H9 (cell line): Measurements from ENCODE around the gene CHIT1. TPM values are rescaled to one million over a fixed set of nuclear protein-coding genes. Genes with fewer than 3 reads are reported as not detected.

Source experiments
- DNase-seq: peaks from one replicate; pipeline ENCODE4 v3.0.0-alpha.2; 2017
- H2AFZ ChIP-seq: one replicate; pipeline ENCODE4 v1.6.1; 2013; ENCODE audit warnings: mild to moderate bottlenecking, low read length, control low read depth, moderate library complexity
- H2AK5ac ChIP-seq: 2 replicates; pipeline ENCODE4 v1.6.1; 2013; ENCODE audit warnings: low read length, control low read depth, mixed read lengths; ENCODE audit not compliant: insufficient read length
- H2BK120ac ChIP-seq: one replicate; pipeline ENCODE4 v1.6.1; 2013; ENCODE audit warnings: low read depth, mild to moderate bottlenecking, low read length, control low read depth, inconsistent platforms; ENCODE audit not compliant: poor library complexity, severe bottlenecking
- H2BK12ac ChIP-seq: 2 replicates; pipeline ENCODE4 v1.6.1; 2013; ENCODE audit warnings: low read length, control low read depth, mixed read lengths, low read depth; ENCODE audit not compliant: insufficient read length
- H2BK15ac ChIP-seq: 2 replicates; pipeline ENCODE4 v1.6.1; 2013; ENCODE audit warnings: low read depth, low read length, control low read depth
- H2BK20ac ChIP-seq: one replicate; pipeline ENCODE4 v1.6.1; 2013; ENCODE audit warnings: low read depth, mild to moderate bottlenecking, low read length, control low read depth, inconsistent platforms; ENCODE audit not compliant: poor library complexity, severe bottlenecking
- H2BK5ac ChIP-seq: 2 replicates; pipeline ENCODE4 v1.6.1; 2013; ENCODE audit warnings: low read length, control low read depth, mixed read lengths; ENCODE audit not compliant: insufficient read length
- H3K14ac ChIP-seq: 2 replicates; pipeline ENCODE4 v1.6.1; 2013; ENCODE audit warnings: low read length, control low read depth; ENCODE audit not compliant: insufficient read depth
- H3K18ac ChIP-seq: 2 replicates; pipeline ENCODE4 v1.6.1; 2013; ENCODE audit warnings: low read depth, mild to moderate bottlenecking, mixed read lengths, low read length, control low read depth; ENCODE audit not compliant: insufficient read length
- H3K23ac ChIP-seq: 2 replicates; pipeline ENCODE4 v1.6.1; 2013; ENCODE audit warnings: low read length, control low read depth, mixed read lengths, low read depth; ENCODE audit not compliant: insufficient read length
- H3K23me2 ChIP-seq: 2 replicates; pipeline ENCODE4 v1.6.1; 2013; ENCODE audit warnings: low read depth, mild to moderate bottlenecking, mixed read lengths, low read length, control low read depth; ENCODE audit not compliant: insufficient read length, poor library complexity, severe bottlenecking
- H3K27ac ChIP-seq: 2 replicates; pipeline ENCODE4 v1.5.1; 2013; ENCODE audit warnings: low read length, control low read depth, mixed read lengths, low read depth; ENCODE audit not compliant: insufficient read length
- H3K27me3 ChIP-seq: 2 replicates; pipeline ENCODE4 v1.6.1; 2013; ENCODE audit warnings: low read length, control low read depth, inconsistent platforms; ENCODE audit not compliant: insufficient read depth
- H3K4ac ChIP-seq: 2 replicates; pipeline ENCODE4 v1.6.1; 2013; ENCODE audit warnings: low read depth, mild to moderate bottlenecking, control low read depth, inconsistent platforms, low read length, moderate library complexity
- H3K4me1 ChIP-seq: 2 replicates; pipeline ENCODE4 v1.6.1; 2013; ENCODE audit warnings: low read length, control low read depth, inconsistent platforms; ENCODE audit not compliant: insufficient read depth
- H3K4me2 ChIP-seq: 2 replicates; pipeline ENCODE4 v1.6.1; 2013; ENCODE audit warnings: low read length, control low read depth, mixed read lengths; ENCODE audit not compliant: insufficient read length, insufficient read depth
- H3K56ac ChIP-seq: 2 replicates; pipeline ENCODE4 v1.6.1; 2013; ENCODE audit warnings: low read depth, mild to moderate bottlenecking, mixed read lengths, low read length, control low read depth; ENCODE audit not compliant: insufficient read length
- H3K79me1 ChIP-seq: 2 replicates; pipeline ENCODE4 v1.6.1; 2013; ENCODE audit warnings: low read depth, mild to moderate bottlenecking, moderate library complexity, low read length, control low read depth, inconsistent platforms; ENCODE audit not compliant: insufficient read depth, poor library complexity, severe bottlenecking
- H3K79me2 ChIP-seq: 2 replicates; pipeline ENCODE4 v1.6.1; 2013; ENCODE audit warnings: low read length, control low read depth, inconsistent platforms; ENCODE audit not compliant: insufficient read depth
- H3K9ac ChIP-seq: 2 replicates; pipeline ENCODE4 v1.6.1; 2013; ENCODE audit warnings: low read length, control low read depth, mixed read lengths; ENCODE audit not compliant: insufficient read length; ENCODE audit errors: extremely low read depth
- H3K9me3 ChIP-seq: one replicate; pipeline ENCODE4 v1.6.1; 2013; ENCODE audit warnings: low read depth, low read length, inconsistent platforms; ENCODE audit not compliant: control insufficient read depth
- H3T11ph ChIP-seq: one replicate; pipeline ENCODE4 v1.6.1; 2013; ENCODE audit warnings: mild to moderate bottlenecking, low read length, control low read depth, inconsistent platforms
- H4K20me1 ChIP-seq: one replicate; pipeline ENCODE4 v1.6.1; 2013; ENCODE audit not compliant: control insufficient read depth, insufficient read length, insufficient read depth
- H4K5ac ChIP-seq: 2 replicates; pipeline ENCODE4 v1.6.1; 2013; ENCODE audit warnings: low read depth, mild to moderate bottlenecking, mixed read lengths, low read length, control low read depth; ENCODE audit not compliant: insufficient read length
- H4K8ac ChIP-seq: replicated peaks from 2 replicates; pipeline ENCODE4 v1.6.1; 2013; ENCODE audit warnings: low read length, control low read depth, mixed read lengths, low read depth; ENCODE audit not compliant: insufficient read length
- H4K91ac ChIP-seq: 2 replicates; pipeline ENCODE4 v1.6.1; 2013; ENCODE audit warnings: low read depth, mild to moderate bottlenecking, moderate library complexity, mixed read lengths, low read length, control low read depth; ENCODE audit not compliant: insufficient read length
- H3K27ac Mint-ChIP-seq, 3 experiments: 2 replicates in 2 of 3; 3 replicates in 1 of 3; pipeline ENCODE4 v1.8.0; 2020 to 2021; ENCODE audit warnings: mixed read lengths in 3 of 3, mild to moderate bottlenecking in 1 of 3, moderate library complexity in 1 of 3
- H3K27me3 Mint-ChIP-seq: 2 replicates; pipeline ENCODE4 v1.8.0; 2021; ENCODE audit warnings: low read depth, mild to moderate bottlenecking, moderate library complexity, mixed read lengths
- H3K36me3 Mint-ChIP-seq, 3 experiments: 2 replicates in 2 of 3; 3 replicates in 1 of 3; pipeline ENCODE4 v1.8.0; 2020 to 2021; ENCODE audit warnings: low read depth in 3 of 3, mixed read lengths in 3 of 3; ENCODE audit not compliant: insufficient read depth in 1 of 3
- H3K4me1 Mint-ChIP-seq, 2 experiments: 2 replicates each; pipeline ENCODE4 v1.8.0; 2020; ENCODE audit warnings: mixed read lengths in 2 of 2
- H3K4me3 Mint-ChIP-seq, 2 experiments: 2 replicates in 1 of 2; 3 replicates in 1 of 2; pipeline ENCODE4 v1.8.0; 2020 to 2021; ENCODE audit warnings: mild to moderate bottlenecking in 2 of 2, mixed read lengths in 2 of 2, moderate library complexity in 1 of 2
- H3K9me3 Mint-ChIP-seq, 2 experiments: 2 replicates in 1 of 2; 3 replicates in 1 of 2; pipeline ENCODE4 v1.8.0; 2020; ENCODE audit warnings: mild to moderate bottlenecking in 2 of 2, mixed read lengths in 2 of 2, moderate library complexity in 1 of 2
- WGBS: extraction: QIAGEN DNeasy Blood & Tissue Kit; methylation state at CpG from one replicate; pipeline ENCODE4 v1.1.7; 2013; ENCODE audit warnings: missing lambda C conversion rate, low lambda C conversion rate, mixed read lengths; ENCODE audit not compliant: insufficient read length; ENCODE audit errors: extremely low coverage; 5-methylcytosine and 5-hydroxymethylcytosine counted together
- total RNA-seq: library from RNA; stranded (reverse); gene quantifications from 2 replicates; pipeline ENCODE4 v1.2.1, GENCODE V29; 2021
- TF ChIP-seq, protein P1 (sequence below): fragments of 200-600 bp; sonication (generic); conservative IDR thresholded peaks from 3 replicates; pipeline ENCODE4 v1.8.0; 2021; ENCODE audit warnings: antibody characterized with exemption, mild to moderate bottlenecking

The CHIT1 gene
- total RNA-seq, 1 experiment from 2014 or later, result not detected

DNA sequence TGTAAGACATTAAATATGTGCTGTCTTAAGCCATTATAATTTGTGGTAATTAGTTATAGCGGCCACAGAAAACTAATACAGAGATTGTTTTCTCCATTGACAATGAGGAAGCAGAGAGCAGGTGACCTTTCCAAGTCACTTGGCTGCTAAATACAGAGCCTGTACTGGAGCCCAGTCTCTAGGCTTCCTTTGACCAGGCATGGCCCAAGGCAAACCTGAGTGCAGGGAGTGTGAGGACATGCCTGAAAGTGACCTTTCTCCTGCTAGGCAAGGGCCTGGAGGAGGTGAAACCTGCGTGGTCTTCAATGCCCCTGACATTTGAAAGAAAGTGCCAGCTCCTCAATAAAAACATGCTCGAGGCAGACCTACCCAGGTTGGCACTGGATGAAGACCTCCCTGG is 30.5 kb downstream of the CHIT1 start:
- Histone ChIP-seq H3K14ac (no peak overlapping the region), H3K9ac (no peak overlapping the region), H2BK12ac (no peak overlapping the region), H2BK120ac (no peak overlapping the region), H3K79me2 (no peaks in the 10 kb centered on the region), H2AFZ (no peak overlapping the region), H3K4me2 (no peak overlapping the region), H3K23me2 (no peaks in the 10 kb centered on the region), H3K23ac (no peak overlapping the region), H4K5ac (no peak overlapping the region), H3K27me3 (peaks cover 2% of the 10 kb centered on the region; the same call in 1 of the 2 replicates), H4K91ac (no peak overlapping the region), H3K56ac (no peak overlapping the region), H2BK20ac (no peak overlapping the region), H2BK5ac (no peak overlapping the region), H4K8ac (no peak overlapping the region), H3K4ac (no peak overlapping the region), H4K20me1 (no peaks in the 10 kb centered on the region), H2AK5ac (no peak overlapping the region), H3T11ph (no peak overlapping the region), H3K27ac (no peak overlapping the region), H3K18ac (no peak overlapping the region), H3K4me1 (no peaks in the 10 kb centered on the region), H2BK15ac (no peak overlapping the region), H3K79me1 (no peaks in the 10 kb centered on the region), H3K9me3 (no peaks in the 10 kb centered on the region)
- Mint-ChIP-seq H3K4me1 (peaks cover 2 to 7% of the 10 kb centered on the region in 2 experiments; a peak in 2 of 4 replicates), H3K4me3 (no peak overlapping the region), H3K36me3 (no peaks in the 10 kb centered on the region), H3K9me3 (peaks cover 2 to 3% of the 10 kb centered on the region in 2 experiments; a peak in 3 of 5 replicates), H3K27me3 (peaks cover 24% of the 10 kb centered on the region), H3K27ac (no peak overlapping the region)
- no CpG with 5 or more reads among the region's 3 CpGs for WGBS
- no peak for DNase-seq
- TF ChIP-seq, protein P1, sequence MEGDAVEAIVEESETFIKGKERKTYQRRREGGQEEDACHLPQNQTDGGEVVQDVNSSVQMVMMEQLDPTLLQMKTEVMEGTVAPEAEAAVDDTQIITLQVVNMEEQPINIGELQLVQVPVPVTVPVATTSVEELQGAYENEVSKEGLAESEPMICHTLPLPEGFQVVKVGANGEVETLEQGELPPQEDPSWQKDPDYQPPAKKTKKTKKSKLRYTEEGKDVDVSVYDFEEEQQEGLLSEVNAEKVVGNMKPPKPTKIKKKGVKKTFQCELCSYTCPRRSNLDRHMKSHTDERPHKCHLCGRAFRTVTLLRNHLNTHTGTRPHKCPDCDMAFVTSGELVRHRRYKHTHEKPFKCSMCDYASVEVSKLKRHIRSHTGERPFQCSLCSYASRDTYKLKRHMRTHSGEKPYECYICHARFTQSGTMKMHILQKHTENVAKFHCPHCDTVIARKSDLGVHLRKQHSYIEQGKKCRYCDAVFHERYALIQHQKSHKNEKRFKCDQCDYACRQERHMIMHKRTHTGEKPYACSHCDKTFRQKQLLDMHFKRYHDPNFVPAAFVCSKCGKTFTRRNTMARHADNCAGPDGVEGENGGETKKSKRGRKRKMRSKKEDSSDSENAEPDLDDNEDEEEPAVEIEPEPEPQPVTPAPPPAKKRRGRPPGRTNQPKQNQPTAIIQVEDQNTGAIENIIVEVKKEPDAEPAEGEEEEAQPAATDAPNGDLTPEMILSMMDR, result no peak
